Measurements from ENCODE around the gene TGM3.

Gene TGM3

DNA sequence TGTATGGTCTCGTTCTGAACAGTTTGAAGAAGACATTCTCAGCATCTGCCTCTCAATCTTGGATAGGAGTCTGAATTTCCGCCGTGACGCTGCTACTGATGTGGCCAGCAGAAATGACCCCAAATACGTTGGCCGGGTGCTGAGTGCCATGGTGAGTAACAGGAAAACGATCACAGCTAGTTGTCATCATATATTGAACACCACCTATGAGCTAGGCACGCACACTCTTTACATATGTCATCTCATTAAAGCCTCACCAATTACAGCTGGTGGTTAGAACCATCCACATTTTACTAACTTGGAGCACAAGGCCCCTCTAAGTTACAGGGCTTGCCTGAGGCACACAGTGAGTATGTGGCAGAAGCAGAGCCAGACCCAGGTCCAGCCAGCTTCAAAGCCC is 17.1 kb downstream of the TGM3 start:
- DNase-seq = no peak

DNA sequence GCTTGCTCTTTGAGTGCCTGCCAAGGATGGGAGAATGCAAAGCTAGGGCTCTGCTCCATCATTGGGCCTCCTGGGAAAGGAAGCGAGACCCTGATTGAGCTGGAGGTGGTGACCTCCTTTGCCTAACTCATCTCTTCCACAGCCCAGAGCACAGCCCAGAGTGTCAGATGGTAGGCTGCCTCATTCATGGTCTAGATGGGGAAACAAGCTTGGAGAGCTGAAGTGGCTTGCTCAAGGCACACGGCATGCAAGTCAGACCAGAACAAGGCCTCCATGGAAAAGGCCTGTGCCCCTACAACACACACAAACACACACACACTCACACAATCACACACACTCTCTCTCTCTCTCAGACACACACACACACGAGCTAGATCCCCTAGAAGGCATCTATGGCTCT is 17.5 kb downstream of the TGM3 start:
- no peak for DNase-seq

DNA sequence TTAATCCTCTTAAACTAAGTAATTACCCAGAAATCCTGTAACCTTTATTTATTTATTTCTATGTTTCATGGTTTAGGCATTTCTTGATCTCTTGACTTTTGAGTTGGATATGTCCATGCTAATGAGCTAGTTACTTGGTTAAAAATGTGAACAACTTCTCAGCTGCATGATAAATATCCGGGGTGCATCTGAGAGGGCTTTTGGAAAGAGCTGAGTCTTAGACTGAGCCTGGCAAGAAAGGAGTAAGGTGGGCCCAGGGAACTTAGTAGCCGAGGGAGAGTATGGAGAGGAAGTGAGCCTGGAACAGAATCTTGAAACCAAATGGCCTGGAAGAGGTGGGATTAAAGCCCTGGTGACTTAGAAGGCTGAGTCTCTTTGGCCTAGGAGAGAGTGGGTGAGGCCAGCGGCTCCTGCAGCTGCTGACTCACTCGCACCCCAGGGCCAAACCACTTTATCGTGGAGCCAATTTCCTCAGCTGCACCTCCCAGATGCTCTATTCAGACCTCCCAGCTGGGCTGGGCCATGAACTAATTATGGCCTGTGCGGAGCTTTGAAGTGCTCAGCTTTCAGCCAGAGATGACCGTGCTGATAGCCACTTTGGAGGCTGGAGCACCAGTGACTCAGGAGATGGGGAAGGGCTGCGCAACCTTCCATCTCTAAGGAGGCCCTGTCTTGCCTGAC is 19.1 kb downstream of the TGM3 start:
- DNase-seq = no peak

DNA sequence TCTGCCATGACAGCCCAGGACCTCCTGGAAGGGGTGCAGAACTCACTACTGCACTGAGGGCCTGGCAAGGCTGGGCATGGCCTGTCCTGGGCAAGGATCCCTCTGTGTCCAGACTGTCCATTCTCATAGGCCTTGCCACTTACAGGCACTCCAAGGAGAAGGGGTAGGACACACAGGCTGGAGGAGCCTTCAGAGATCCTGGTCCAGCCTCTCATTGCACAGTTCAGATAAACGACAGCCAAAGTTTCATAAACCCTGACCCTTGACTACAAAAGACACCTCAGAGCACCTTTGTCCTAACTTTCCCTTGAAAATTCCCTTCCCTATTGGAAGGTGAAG is 19.6 kb downstream of the TGM3 start:
- DNase-seq = no peak

DNA sequence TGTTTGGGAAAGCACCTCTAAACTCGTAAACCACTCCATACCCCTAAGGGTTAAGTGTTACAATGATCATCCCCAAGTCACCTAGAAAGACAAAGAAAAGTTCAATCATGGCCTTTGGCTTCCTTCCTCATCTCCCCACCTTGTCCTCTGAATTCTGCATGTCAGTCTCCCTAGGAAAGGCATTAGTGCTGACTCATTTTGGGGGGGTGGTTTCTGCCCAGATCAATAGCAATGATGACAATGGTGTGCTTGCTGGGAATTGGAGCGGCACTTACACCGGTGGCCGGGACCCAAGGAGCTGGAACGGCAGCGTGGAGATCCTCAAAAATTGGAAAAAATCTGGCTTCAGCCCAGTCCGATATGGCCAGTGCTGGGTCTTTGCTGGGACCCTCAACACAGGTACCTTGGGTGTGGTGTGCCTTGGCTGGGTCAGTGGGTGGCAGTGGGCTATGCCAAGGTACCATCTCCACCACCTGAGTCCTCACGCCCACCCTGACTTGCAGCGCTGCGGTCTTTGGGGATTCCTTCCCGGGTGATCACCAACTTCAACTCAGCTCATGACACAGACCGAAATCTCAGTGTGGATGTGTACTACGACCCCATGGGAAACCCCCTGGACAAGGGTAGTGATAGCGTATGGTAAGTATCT is 21.2 kb downstream of the TGM3 start:
- DNase-seq = no peak

DNA sequence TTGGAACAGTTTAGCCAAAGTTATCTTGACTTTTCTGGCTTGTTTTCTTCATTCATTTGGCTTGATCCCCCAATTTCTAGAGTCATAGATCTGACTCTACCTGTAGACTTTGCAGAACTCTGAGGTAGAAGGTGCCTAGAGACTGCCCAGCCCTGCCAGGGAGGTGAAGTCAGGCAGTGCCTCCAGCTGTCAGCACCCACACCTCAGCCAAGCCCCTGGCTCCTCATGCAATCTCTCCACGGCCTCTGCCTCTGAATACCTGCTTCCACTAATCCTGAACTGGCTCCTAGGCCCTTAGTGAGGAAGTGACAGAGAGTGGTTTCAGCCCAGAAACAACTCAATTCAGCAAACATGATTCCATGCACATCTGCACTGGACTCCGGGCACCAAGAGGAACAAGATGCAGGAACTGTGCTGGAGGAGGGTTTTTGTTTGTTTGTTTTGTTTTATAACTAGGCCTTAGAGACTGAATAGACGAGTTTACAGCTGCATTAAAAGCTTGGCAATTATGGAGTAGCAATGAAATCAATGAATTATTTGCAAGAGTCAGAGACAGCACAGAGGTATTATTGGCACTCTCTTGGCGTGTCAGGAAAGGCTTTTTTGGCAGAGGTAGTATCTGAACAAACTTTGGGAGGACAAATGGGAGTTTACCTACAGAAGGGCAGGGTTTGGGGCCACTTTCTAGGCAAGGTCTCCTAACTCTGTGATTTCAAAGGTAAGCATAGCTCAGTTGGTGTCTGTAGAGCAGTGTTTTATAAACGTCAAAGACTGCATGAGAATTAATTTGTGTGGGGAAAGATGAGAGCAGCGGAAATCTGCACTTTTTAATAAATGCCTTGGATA is 25.2 kb downstream of the TGM3 start:
- no peak for DNase-seq

DNA sequence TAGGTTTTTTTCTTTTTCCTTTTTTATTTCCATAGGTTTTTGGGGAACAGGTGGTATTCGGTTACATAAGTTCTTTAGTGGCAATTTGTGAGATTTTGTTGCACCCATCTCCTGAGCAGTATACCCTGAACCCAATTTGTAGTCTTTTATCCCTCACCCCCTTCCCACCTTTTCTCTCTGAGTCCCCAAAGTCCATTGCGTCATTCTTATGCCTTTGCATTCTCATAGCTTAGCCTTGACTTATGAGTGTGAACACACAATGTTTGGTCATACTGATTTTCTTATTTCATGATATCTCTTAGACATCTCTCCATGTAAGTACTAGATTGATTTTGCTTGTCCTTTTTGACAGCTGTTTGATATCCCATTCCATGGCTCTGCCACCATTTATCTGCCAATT is 27.2 kb downstream of the TGM3 start:
- DNase-seq = no peak

DNA sequence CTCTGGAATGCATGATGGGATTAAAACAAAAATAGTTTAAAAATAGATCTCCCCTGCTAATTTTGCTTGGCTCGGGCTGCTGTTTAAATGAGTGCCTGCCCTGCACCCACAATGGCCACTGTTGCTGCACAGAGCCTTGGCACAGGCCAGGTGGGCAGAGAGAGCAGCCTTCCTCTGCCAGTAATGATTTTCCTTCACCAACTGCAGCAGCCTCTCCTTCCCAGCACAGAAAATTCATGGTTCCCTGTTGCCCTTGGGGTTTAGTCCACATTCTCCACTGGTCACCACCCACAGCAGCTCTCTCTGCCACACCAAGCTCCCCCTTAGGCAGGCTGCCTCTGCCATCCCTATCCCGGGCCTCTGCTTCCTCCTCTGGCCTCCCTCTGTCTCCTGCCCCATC is 30.2 kb downstream of the TGM3 start:
- DNase-seq = no peak

DNA sequence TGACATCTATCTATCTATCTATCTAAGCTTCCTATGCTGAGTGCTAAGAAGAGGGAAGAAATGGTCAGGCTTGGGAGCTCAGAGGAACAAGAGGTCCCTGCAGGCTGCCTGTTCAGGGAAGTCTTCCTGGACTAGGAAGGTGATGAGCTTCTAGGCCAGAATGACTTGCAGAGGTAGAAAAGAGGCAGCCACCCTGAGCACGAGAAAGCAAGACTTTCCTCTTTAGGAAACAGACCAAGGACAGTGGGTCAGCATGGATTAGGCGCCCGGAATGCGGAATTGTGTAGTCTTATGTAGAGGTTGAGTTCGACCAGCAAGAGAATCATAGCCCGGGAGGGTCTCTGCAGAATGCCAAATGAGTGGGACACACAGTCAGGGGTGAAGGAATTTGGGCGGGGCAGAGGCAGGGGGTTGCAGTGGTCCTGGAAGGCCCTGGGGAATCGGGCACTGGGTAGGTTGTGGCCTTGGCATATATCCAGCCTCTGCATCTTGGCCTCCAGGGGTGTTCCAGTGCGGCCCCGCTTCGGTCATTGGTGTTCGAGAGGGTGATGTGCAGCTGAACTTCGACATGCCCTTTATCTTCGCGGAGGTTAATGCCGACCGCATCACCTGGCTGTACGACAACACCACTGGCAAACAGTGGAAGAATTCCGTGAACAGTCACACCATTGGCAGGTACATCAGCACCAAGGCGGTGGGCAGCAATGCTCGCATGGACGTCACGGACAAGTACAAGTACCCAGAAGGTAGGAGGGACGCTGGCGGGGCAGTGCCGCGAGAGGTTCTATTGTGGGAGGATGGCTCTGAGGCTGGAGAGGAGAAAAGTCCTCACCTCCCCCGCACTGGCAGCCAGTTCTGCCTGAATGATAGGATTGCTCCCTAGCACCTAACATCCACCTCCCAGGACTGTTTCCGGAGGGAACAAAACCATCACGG is 32.1 kb downstream of the TGM3 start:
- no peak for DNase-seq

DNA sequence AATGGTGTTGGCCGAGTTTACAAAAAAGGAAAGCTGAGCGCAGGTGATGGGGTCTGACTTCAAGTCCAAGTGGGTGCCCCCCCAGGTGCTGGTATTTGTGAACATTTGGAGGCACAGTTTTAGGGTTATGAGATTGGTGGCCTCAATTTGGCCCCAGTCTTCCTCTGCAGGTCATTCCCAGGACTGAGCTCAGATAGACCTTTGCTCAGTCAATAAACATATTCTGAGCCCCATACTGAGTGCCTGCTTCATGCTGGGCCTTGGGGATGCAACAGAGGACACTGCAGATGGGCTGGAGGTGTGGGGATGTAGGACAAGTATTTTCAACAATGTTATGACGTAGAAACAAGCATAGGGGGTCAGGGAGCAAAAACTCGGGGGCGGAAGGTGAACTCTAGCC is 33.5 kb downstream of the TGM3 start:
- DNase-seq = no peak

DNA sequence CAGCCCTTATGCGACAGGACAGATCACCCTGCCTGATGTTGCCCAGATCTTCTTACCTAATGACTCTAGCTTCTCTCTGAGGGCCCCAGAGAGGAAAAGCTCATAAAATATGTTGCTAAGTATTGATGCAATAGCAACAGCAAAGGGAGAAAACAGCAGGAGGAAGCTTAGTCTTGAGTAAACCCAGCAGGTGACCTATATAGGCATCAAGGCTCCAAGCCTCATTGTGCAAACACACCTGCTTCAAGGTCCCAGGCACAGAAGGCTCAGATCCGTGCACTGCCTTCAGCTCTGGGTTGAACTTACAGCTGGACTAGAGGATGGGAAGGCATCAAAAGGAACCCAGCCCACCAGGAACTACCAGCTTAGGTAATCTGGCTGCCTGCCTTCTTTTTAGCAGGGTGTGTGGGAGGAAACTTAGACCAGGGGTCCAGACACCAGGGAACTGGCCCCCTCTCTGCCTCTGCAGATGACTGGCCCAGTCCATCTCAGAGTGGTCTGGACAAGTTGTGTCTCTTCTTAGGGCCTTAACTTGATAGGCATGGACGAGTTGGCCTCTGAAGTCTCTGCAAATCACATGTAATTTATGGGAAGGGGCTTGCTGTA is 34.4 kb downstream of the TGM3 start:
- no peak for DNase-seq

DNA sequence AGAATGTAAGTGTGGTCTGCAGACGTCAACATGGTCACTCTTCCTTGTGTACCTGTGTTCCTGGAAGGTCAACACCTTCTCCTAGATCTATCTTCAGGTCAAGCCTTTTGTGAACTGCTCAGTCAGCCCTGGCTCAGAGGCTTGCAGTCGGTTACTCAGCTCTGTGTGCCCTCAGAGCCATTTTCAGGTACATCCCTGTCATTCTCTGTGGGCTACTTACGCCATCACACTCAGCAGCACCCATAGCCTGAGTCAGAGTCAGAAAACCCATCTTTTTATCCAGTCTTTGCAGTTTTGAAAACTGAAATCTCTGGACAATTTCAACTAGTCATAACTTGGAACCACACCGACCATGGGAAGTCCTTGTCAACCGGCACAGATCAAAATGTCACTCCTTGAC is 35.3 kb downstream of the TGM3 start:
- DNase-seq = no peak

DNA sequence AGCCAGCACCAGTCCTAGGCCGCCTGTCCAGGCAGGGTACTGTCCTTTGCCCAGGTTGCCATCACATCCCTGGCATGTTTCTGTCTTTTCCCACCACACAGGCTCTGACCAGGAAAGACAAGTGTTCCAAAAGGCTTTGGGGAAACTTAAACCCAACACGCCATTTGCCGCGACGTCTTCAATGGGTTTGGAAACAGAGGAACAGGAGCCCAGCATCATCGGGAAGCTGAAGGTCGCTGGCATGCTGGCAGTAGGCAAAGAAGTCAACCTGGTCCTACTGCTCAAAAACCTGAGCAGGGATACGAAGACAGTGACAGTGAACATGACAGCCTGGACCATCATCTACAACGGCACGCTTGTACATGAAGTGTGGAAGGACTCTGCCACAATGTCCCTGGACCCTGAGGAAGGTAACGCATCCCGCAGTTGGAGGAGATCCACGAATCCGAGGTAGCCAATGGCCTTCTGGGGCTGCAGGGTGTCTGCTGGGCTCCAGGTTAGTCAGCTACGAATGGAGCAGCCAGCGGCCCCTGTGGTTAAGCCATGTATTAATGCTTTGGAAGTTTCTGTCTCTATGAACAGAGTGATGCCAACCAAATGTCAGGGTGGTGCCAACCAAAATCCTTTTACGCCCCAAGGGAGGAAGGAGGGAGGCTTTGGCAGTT is 36.2 kb downstream of the TGM3 start:
- no peak for DNase-seq

DNA sequence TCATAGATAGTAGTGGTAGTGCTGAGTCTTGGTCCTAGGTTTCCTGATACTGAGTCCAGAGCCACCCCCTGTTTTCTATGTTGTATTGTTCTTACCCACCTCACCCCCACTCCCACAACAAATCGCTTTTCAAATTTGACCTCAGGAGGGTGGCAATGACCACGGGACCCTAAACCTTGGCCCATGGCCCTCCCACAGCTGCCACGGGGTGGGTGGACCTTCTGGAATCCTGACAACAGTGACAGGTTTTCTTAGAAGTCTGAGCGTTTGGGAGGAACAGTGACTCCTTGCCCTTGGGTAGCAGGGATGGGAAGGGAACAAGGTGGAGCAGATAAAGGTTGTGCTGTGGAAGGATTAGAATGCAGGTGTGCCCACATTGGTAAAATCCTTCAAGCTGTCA is 36.9 kb downstream of the TGM3 start:
- DNase-seq = no peak

DNA sequence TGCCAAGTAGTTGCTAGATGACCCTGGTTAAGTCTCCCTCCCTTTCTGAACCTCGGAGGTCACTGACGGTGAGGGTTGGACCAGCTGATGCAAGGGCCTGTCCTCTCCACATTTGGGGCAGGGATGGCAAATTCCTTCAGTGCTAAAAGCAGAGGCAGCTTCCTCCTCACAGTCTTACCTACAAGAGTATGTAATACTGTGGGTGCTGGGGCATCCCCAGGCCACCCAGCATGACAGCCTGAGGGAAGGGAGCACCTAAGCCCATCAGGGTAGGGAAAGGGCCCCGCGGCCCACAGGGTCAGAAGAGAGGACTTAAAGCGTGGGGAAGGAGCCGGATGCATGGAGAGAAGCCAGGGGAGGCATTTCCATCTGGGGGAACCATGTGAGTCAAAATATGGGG is 38.0 kb downstream of the TGM3 start:
- DNase-seq = no peak

DNA sequence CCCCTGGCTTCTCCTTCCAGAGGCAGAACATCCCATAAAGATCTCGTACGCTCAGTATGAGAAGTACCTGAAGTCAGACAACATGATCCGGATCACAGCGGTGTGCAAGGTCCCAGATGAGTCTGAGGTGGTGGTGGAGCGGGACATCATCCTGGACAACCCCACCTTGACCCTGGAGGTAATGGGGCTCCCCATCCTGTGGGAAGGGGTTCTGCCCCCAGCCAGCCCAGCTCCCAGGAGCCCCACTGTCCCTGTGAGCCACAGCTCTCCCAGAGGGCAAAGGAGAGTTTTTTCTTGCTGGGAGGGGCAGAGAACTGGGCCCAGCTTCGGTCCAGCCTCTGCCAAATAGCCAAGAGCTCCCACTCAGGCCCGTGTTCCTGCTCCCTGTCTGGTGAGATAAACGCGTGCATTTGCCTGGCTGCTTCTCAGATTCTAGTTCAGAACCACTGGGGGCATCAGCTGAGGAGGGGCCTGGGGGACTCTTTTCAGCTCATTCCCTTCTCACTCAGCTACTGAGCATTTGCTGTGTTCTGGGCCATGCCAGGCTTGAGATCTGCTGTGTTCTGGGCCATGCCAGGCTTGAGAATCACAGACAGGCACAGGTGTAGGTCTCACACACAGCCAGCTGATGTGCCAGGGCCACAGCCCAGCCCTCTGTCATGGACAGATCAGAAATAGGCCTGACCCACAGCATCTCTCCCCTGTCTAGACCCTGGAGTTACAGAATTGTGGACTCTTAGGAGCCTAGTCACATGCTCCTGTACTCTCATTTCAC is 39.5 kb downstream of the TGM3 start:
- no peak for DNase-seq

DNA sequence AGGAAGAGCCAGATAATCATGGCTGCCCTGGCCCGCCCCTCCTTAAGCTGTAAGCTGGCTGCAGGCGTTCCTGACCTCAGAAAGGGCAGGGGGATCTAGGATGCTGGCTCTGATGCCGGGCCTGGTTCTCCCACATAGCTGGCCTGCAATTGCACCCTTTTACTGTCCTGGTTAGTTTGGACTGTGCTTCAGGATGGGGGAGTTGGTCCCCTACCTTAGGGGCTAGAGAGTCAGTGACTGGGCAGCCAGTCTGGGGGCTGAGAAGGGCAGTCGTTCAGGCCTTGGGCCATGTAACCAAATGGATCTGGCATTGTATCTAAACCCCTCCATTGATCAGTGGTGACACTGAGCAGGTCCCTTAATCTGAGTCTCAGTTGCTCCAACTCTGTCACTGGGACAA is 40.7 kb downstream of the TGM3 start:
- DNase-seq = no peak

DNA sequence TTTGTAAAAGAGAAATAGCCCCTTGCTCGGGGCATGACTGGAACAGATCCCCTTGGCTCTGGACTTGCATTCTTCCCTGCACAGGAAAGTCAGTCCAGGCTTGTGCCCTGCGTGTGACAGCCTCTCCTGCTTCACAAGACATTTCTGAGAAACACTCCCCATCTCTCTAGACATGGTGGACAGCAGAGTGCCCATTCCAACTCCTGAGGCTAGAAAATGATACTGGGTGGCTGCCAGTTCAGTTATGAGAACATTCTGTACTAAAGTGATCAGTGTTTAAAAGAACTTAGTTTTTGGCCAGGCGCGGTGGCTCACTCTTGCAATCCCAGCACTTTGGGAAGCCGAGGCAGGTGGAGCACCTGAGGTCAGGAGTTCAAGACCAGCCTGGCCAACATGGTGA is 41.3 kb downstream of the TGM3 start:
- no peak for DNase-seq

DNA sequence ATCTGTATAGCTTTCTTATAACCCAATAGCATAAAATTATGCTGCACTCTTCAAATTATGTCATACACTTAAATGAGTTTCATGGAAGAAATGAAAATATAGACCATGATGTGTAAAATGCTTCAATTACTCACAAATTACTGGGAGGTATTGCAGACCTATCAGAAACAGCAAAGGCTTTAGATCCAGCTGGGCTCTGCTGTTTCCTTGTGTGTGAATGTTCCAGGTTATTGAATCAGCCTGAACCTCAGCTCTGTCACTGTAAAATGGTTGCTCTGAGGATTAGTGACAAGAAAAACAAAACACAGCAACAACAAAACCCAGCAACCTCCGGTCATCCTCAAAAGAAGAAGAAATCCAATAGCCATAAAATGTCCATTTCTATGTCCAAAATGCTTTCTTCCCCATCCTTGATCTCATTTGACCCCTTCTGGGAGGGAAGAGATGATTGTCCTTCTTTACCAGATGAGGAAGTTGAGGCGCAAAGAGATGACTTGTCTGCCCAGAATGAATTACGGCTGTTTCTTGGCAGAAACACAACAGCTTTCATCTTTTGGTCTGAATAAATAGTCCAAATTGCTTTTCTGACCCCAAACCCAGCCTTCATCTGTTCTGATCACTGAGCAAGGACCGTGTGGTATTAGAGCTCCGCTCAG is 42.7 kb downstream of the TGM3 start:
- DNase-seq = no peak

DNA sequence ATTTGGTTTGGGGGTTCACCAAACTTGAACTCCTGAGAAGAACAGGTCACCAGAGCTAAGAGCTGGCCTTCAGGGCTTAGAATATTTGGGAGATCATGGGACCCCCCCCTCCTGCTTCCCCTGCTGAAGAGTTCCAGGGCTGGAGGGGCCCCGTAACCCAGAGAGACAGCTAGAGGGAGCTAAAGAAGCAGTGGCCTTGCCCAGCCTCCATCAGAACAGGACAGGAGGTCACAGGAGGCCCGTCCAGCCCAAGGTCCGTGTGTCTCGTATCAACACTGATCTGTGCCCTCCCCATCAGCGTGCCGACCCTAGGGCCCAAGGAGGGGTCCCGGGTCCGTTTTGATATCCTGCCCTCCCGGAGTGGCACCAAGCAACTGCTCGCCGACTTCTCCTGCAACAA is 44.3 kb downstream of the TGM3 start:
- no peak for DNase-seq

DNA sequence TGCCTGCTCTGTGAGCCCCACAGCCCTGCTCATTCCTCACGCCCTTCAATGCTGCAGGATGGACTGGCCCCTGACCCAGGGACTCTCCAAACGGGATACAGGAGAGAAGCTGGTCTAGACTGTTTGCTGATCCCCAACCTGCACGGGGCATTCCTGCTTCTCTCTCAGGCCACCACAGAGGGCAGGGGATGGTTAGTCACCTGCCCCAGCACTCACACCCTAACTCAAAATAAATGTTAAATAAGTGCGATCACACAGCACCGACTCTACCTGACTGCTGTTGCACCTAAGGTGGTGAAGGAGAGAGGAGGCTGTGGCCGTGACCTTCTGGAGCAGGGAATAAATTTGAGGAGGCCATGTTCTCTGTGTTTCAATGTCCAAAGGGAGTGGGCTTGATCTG is 45.0 kb downstream of the TGM3 start:
- DNase-seq = no peak

Measured in NCI-H446 (cell line).